GM11168 (cell line): ENCODE results near the gene FABP6.

Experiments
- in situ Hi-C: fragments of 300-500 bp; cut with MboI; formaldehyde crosslinking; loops from one replicate; pipeline ENCODE4 v1.12.0; 2022; ENCODE audit warnings: low sequenced_read_pairs; ENCODE audit not compliant: unreplicated experiment

Gene FABP6

GRCh38 chr5:160286947-160287346 is 57.6 kb downstream of the FABP6 start:
- in situ Hi-C loops, result no loop called here

- in situ Hi-C loops, result no loop called here
These were observed 58.2 kb downstream of the FABP6 start for GRCh38 chr5:160287378-160288051.
